ENCODE measurements around the gene PKP2.

GRCh38 chr12:32907898-32908476 lies 11.4 kb upstream of the PKP2 start:
- no peak for TF ChIP-seq EZH2 (IDR thresholded peaks at IDR 0.05; ENCODE audit: low read length, missing control alignments)
- no peak for TF ChIP-seq CTCF (conservative IDR thresholded peaks at IDR 0.05 in 1 of 2, IDR thresholded peaks at IDR 0.05 in 1 of 2; ENCODE audit: low read depth in 1 of 2, low read length in 2 of 2)

Measured in fibroblast of lung (primary cell).